Lung (tissue), 12 donors: ENCODE measurements around the gene SLC5A6. TPM values are rescaled to one million over a fixed set of nuclear protein-coding genes. Genes with fewer than 3 reads are reported as not detected.

Experiments used
- ATAC-seq: fragments of 200-7000 bp; cut with Tn5 transposase; one replicate; pipeline ENCODE4 v1.9.1; 2020; ENCODE audit warnings: moderate number of reproducible peaks; ENCODE audit not compliant: insufficient read depth, low FRiP score
- DNase-seq, 3 donors: peaks; one replicate each; pipeline ENCODE4 v3.0.0-alpha.2; 2013 to 2017
- H3K27ac ChIP-seq, 2 donors: one replicate each; pipeline ENCODE4 v1.5.1; 2013; ENCODE audit warnings: mild to moderate bottlenecking in 2 of 2, moderate library complexity in 2 of 2, control low read depth in 1 of 2, inconsistent platforms in 1 of 2, low read depth in 1 of 2, low read length in 1 of 2
- H3K27me3 ChIP-seq, 3 donors: one replicate each; pipeline ENCODE4 v1.5.1; 2013; ENCODE audit warnings: low read length in 2 of 3; ENCODE audit not compliant: control insufficient read depth in 3 of 3, insufficient read depth in 3 of 3
- H3K36me3 ChIP-seq, 4 donors: one replicate each; pipeline ENCODE4 v1.5.1; 2013; ENCODE audit warnings: low read length in 4 of 4, mild to moderate bottlenecking in 1 of 4, moderate library complexity in 1 of 4; ENCODE audit not compliant: control insufficient read depth in 4 of 4, insufficient read depth in 4 of 4
- H3K4me1 ChIP-seq, 5 donors: one replicate each; pipeline ENCODE4 v1.5.1; 2013; ENCODE audit warnings: low read length in 5 of 5, mild to moderate bottlenecking in 2 of 5, moderate library complexity in 1 of 5; ENCODE audit not compliant: control insufficient read depth in 5 of 5, insufficient read depth in 5 of 5
- H3K4me3 ChIP-seq: one replicate; pipeline ENCODE4 v1.5.1; 2013; ENCODE audit warnings: mild to moderate bottlenecking, control low read depth, moderate library complexity
- H3K9ac ChIP-seq, 2 donors: one replicate each; pipeline ENCODE4 v1.5.1; 2013; ENCODE audit warnings: low read length in 2 of 2, control low read depth in 1 of 2; ENCODE audit not compliant: insufficient read depth in 1 of 2
- H3K9me3 ChIP-seq, 4 donors: one replicate each; pipeline ENCODE4 v1.5.1; 2013; ENCODE audit warnings: low read length in 3 of 4, mild to moderate bottlenecking in 1 of 4, moderate library complexity in 1 of 4; ENCODE audit not compliant: control insufficient read depth in 4 of 4, insufficient read depth in 3 of 4
- CTCF ChIP-seq: IDR thresholded peaks from 2 replicates; pipeline ENCODE4 v1.5.1; 2012; ENCODE audit warnings: mild to moderate bottlenecking; ENCODE audit errors: control extremely low read depth, extremely low read depth
- WGBS, 2 donors: extraction: QIAGEN DNeasy Blood & Tissue Kit; methylation state at CpG; one replicate each; pipeline ENCODE4 v1.1.7; 2013; 5-methylcytosine and 5-hydroxymethylcytosine counted together
- polyA plus RNA-seq, 2 donors: library from polyadenylated mRNA; stranded (reverse); fragments of 200-250 nt; gene quantifications; one replicate each; pipeline ENCODE4 v1.2.1, GENCODE V29; 2013
- total RNA-seq, 2 donors: library from RNA; depleted of rRNA in 1 of 2; stranded (reverse); fragments of >200 nt in 1 of 2; gene quantifications; one replicate each; pipeline ENCODE4 v1.2.1, GENCODE V29; 2014 to 2021
- donor health status: control.
- donor health status: control.
- donor health status: Bipolar disorder and iron deficiency.
- donor health status: healthy.
- donor health status: DM: yes; HTN: yes; CAD: no.

Gene SLC5A6
- total and polyA plus RNA-seq, 4 donors = 12.1 to 33.1 (median 23.9) TPM

- 77 to 81% methylated on average over 7 of the region's 7 CpGs for WGBS, 2 donors
- no peaks in the 10 kb centered on the region for H3K36me3 ChIP-seq
- H3K9ac ChIP-seq = no peak overlapping the region
- no peaks in the 10 kb centered on the region for H3K9me3 ChIP-seq
- H3K27me3 ChIP-seq = peaks cover 0 to 56% (median 25%) of the 10 kb centered on the region in 3 donors
- H3K4me3 ChIP-seq = no peak overlapping the region
- no peak for TF ChIP-seq CTCF
- ATAC-seq (no peak), DNase-seq (no peak)
- no peak overlapping the region for H3K27ac ChIP-seq
- peaks cover 0 to 1% (median 0%) of the 10 kb centered on the region in 5 donors for H3K4me1 ChIP-seq
These were observed 44.9 kb upstream of the SLC5A6 start for GRCh38 chr2:27256855-27257454.

GRCh38 chr2:27255660-27256059 lies 43.6 kb upstream of the SLC5A6 start:
- no peaks in the 10 kb centered on the region for H3K9me3 ChIP-seq
- ATAC-seq (no peak), DNase-seq (no peak)
- no peak overlapping the region for H3K9ac ChIP-seq
- no peaks in the 10 kb centered on the region for H3K4me1 ChIP-seq
- H3K27ac ChIP-seq = no peak overlapping the region
- 34 to 82% methylated on average over 1 of the region's 1 CpG for WGBS, 2 donors
- no peaks in the 10 kb centered on the region for H3K36me3 ChIP-seq
- peaks cover 0 to 43% (median 17%) of the 10 kb centered on the region in 3 donors for H3K27me3 ChIP-seq
- no peak for TF ChIP-seq CTCF
- H3K4me3 ChIP-seq = no peak overlapping the region

GRCh38 chr2:27255187-27255586 lies 43.1 kb upstream of the SLC5A6 start:
- DNase-seq = no peak
- H3K4me1 ChIP-seq = no peaks in the 10 kb centered on the region
- no peak overlapping the region for H3K27ac ChIP-seq
- TF ChIP-seq CTCF = no peak
- 45 to 50% methylated on average over 13 of the region's 13 CpGs for WGBS, 2 donors
- H3K9me3 ChIP-seq = no peaks in the 10 kb centered on the region
- no peak overlapping the region for H3K9ac ChIP-seq
- no peaks in the 10 kb centered on the region for H3K36me3 ChIP-seq
- peaks cover 0 to 38% (median 12%) of the 10 kb centered on the region in 3 donors for H3K27me3 ChIP-seq
- no peak overlapping the region for H3K4me3 ChIP-seq
- ATAC-seq = no peak

GRCh38 chr2:27251766-27252165 lies 39.7 kb upstream of the SLC5A6 start:
- Histone ChIP-seq H3K36me3 (no peaks in the 10 kb centered on the region), H3K4me1 (no peaks in the 10 kb centered on the region), H3K4me3 (no peak overlapping the region), H3K9me3 (no peaks in the 10 kb centered on the region), H3K27me3 (peaks cover 0 to 20% (median 5%) of the 10 kb centered on the region in 3 donors), H3K27ac (no peak overlapping the region), H3K9ac (no peak overlapping the region)
- DNase-seq (no peak), ATAC-seq (no peak)
- WGBS, 2 donors = 81 to 90% methylated on average over 13 of the region's 13 CpGs
- TF ChIP-seq CTCF = no peak
